ENCODE measurements around the gene ZFYVE9. TPM values are rescaled to one million over a fixed set of nuclear protein-coding genes. Genes with fewer than 3 reads are reported as not detected.

Gene ZFYVE9
- total and polyA plus RNA-seq, 2 of the 13 experiments (the other 11 are each of a cell fraction or from before 2014, with no cell fraction given): 9.2 to 19.8 TPM

- TF ChIP-seq HDAC2 (CRISPR knock-in tag; IDR thresholded peaks at IDR 0.05) (no peak; the same call in 1 of the 2 replicates), SATB2 (CRISPR knock-in tag; IDR thresholded peaks at IDR 0.05) (no peak), LRRFIP1 (CRISPR knock-in tag; conservative IDR thresholded peaks at IDR 0.05) (no peak), ZMAT3 (CRISPR knock-in tag; conservative IDR thresholded peaks at IDR 0.05) (0 out of 2 replicates have a peak, but pooled peaks have one; percentile 65), ZNF264 (CRISPR knock-in tag; IDR thresholded peaks at IDR 0.05) (peak; percentile 56; the same call in 1 of the 2 replicates), ZNF543 (CRISPR knock-in tag; IDR thresholded peaks at IDR 0.05) (no peak), IRX3 (CRISPR knock-in tag; IDR thresholded peaks at IDR 0.05; ENCODE audit: borderline replicate concordance, low read depth) (no peak; the same call in 1 of the 2 replicates), ZNF430 (CRISPR knock-in tag; IDR thresholded peaks at IDR 0.05) (no peak; the same call in 1 of the 2 replicates), ZNF780A (CRISPR knock-in tag; IDR thresholded peaks at IDR 0.05) (no peak), SMYD3 (CRISPR knock-in tag; IDR thresholded peaks at IDR 0.05) (no peak), SUZ12 (IDR thresholded peaks at IDR 0.05; ENCODE audit: low read depth, low read length) (no peak), KDM6A (CRISPR knock-in tag; IDR thresholded peaks at IDR 0.05; ENCODE audit: low read depth) (no peak), ZNF720 (CRISPR knock-in tag; IDR thresholded peaks at IDR 0.05) (no peak), CBX5 (CRISPR knock-in tag; IDR thresholded peaks at IDR 0.05; ENCODE audit: borderline replicate concordance) (no peak), GABPB1 (CRISPR knock-in tag; IDR thresholded peaks at IDR 0.05) (peak; percentile 92), DR1 (CRISPR knock-in tag; IDR thresholded peaks at IDR 0.05) (peak; percentile 53; the same call in 1 of the 2 replicates), SIX1 (CRISPR knock-in tag; IDR thresholded peaks at IDR 0.05; ENCODE audit: borderline replicate concordance) (no peak), ZNF34 (CRISPR knock-in tag; IDR thresholded peaks at IDR 0.05; ENCODE audit: borderline replicate concordance) (no peak)
- TF ChIP-seq, protein P1, sequence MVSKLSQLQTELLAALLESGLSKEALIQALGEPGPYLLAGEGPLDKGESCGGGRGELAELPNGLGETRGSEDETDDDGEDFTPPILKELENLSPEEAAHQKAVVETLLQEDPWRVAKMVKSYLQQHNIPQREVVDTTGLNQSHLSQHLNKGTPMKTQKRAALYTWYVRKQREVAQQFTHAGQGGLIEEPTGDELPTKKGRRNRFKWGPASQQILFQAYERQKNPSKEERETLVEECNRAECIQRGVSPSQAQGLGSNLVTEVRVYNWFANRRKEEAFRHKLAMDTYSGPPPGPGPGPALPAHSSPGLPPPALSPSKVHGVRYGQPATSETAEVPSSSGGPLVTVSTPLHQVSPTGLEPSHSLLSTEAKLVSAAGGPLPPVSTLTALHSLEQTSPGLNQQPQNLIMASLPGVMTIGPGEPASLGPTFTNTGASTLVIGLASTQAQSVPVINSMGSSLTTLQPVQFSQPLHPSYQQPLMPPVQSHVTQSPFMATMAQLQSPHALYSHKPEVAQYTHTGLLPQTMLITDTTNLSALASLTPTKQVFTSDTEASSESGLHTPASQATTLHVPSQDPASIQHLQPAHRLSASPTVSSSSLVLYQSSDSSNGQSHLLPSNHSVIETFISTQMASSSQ (IDR thresholded peaks at IDR 0.05; ENCODE audit: low read depth): no peak
- TF ChIP-seq, protein P1 (CRISPR knock-in tag; IDR thresholded peaks at IDR 0.05; ENCODE audit: borderline replicate concordance): peak; percentile 62; the same call in 1 of the 2 replicates
- TF ChIP-seq, protein P2, sequence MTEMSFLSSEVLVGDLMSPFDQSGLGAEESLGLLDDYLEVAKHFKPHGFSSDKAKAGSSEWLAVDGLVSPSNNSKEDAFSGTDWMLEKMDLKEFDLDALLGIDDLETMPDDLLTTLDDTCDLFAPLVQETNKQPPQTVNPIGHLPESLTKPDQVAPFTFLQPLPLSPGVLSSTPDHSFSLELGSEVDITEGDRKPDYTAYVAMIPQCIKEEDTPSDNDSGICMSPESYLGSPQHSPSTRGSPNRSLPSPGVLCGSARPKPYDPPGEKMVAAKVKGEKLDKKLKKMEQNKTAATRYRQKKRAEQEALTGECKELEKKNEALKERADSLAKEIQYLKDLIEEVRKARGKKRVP (CRISPR knock-in tag; IDR thresholded peaks at IDR 0.05): no peak
- TF ChIP-seq, protein P3, sequence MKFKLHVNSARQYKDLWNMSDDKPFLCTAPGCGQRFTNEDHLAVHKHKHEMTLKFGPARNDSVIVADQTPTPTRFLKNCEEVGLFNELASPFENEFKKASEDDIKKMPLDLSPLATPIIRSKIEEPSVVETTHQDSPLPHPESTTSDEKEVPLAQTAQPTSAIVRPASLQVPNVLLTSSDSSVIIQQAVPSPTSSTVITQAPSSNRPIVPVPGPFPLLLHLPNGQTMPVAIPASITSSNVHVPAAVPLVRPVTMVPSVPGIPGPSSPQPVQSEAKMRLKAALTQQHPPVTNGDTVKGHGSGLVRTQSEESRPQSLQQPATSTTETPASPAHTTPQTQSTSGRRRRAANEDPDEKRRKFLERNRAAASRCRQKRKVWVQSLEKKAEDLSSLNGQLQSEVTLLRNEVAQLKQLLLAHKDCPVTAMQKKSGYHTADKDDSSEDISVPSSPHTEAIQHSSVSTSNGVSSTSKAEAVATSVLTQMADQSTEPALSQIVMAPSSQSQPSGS (CRISPR knock-in tag; IDR thresholded peaks at IDR 0.05): peak; percentile 5; the same call in 1 of the 2 replicates
Measured at GRCh38 chr1:52365746-52366516, 224.0 kb downstream of the ZFYVE9 start, which contains the start of gene CC2D1B (continued).

Data from HepG2 (cell line).